Tibial nerve (tissue), 4 donors: ENCODE data around the gene MIER2.

Source experiments
- EP300 ChIP-seq, 2 donors: sonication (generic); formaldehyde crosslinking; IDR thresholded peaks; one replicate each; pipeline ENCODE4 v1.6.1; 2017; ENCODE audit warnings: antibody characterized with exemption in 2 of 2, mild to moderate bottlenecking in 1 of 2
- POLR2A ChIP-seq, 2 donors: fragments of 450-650 bp; IDR thresholded peaks; one replicate each; pipeline ENCODE4 v1.6.1; 2017; ENCODE audit warnings: antibody characterized with exemption in 2 of 2, mild to moderate bottlenecking in 2 of 2, moderate library complexity in 2 of 2
- TF ChIP-seq, protein P1 (sequence below), 5 experiments: fragments of 200-600 bp in 3 of 5; fragments of 450-650 bp in 2 of 5; sonication (generic) in 3 of 5; IDR thresholded peaks; one replicate each; pipeline ENCODE4 v1.5.1; 2016 to 2019; ENCODE audit warnings: antibody characterized with exemption in 5 of 5, mild to moderate bottlenecking in 3 of 5, moderate library complexity in 2 of 5

- TF ChIP-seq, protein P1, sequence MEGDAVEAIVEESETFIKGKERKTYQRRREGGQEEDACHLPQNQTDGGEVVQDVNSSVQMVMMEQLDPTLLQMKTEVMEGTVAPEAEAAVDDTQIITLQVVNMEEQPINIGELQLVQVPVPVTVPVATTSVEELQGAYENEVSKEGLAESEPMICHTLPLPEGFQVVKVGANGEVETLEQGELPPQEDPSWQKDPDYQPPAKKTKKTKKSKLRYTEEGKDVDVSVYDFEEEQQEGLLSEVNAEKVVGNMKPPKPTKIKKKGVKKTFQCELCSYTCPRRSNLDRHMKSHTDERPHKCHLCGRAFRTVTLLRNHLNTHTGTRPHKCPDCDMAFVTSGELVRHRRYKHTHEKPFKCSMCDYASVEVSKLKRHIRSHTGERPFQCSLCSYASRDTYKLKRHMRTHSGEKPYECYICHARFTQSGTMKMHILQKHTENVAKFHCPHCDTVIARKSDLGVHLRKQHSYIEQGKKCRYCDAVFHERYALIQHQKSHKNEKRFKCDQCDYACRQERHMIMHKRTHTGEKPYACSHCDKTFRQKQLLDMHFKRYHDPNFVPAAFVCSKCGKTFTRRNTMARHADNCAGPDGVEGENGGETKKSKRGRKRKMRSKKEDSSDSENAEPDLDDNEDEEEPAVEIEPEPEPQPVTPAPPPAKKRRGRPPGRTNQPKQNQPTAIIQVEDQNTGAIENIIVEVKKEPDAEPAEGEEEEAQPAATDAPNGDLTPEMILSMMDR (IDR thresholded peaks at IDR 0.05) = no peak
- TF ChIP-seq POLR2A (IDR thresholded peaks at IDR 0.05) = no peak
- TF ChIP-seq EP300 (IDR thresholded peaks at IDR 0.05) = no peak
Observed at GRCh38 chr19:305240-306150, 39.1 kb downstream of the MIER2 start.
